ENCODE results near the gene ZSWIM4.

DNA sequence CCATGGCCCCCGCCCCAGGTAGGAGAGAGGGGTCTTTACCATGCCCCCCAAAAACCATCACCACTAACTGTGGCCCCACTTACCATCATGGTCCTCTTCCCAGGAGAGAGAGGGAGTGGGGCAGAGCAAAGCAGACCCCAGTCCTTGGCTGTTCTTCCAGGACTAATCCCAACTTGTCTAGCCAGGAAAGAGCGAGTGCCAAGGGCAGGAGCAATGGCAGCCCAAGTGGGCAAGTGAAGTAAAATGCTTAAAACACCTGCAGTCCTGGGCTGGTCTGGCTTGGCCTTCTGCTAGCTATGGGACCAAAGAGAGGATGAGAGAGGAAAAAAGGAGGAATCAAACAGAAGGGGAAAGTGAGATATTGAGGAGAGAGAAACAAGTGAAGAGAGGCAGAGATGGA lies 17.9 kb downstream of the ZSWIM4 start:
- TF ChIP-seq, protein P1, sequence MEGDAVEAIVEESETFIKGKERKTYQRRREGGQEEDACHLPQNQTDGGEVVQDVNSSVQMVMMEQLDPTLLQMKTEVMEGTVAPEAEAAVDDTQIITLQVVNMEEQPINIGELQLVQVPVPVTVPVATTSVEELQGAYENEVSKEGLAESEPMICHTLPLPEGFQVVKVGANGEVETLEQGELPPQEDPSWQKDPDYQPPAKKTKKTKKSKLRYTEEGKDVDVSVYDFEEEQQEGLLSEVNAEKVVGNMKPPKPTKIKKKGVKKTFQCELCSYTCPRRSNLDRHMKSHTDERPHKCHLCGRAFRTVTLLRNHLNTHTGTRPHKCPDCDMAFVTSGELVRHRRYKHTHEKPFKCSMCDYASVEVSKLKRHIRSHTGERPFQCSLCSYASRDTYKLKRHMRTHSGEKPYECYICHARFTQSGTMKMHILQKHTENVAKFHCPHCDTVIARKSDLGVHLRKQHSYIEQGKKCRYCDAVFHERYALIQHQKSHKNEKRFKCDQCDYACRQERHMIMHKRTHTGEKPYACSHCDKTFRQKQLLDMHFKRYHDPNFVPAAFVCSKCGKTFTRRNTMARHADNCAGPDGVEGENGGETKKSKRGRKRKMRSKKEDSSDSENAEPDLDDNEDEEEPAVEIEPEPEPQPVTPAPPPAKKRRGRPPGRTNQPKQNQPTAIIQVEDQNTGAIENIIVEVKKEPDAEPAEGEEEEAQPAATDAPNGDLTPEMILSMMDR (IDR thresholded peaks at IDR 0.05), result no peak
- no peak for TF ChIP-seq POLR2A (IDR thresholded peaks at IDR 0.05)
